ENCODE data around the gene KRTAP12-3. TPM values are rescaled to one million over a fixed set of nuclear protein-coding genes. Genes with fewer than 3 reads are reported as not detected.

The KRTAP12-3 gene
- total RNA-seq, 1 donor from 2014 or later: not detected

- no peaks in the 10 kb centered on the region for H3K4me1 ChIP-seq (ENCODE audit: insufficient read depth, low read length)
- H3K4me1 Mint-ChIP-seq (ENCODE audit: low read depth, unreplicated experiment): no peaks in the 10 kb centered on the region
- H3K9ac ChIP-seq (ENCODE audit: low read length): no peak overlapping the region
- H3K4me3 Mint-ChIP-seq (ENCODE audit: unreplicated experiment): no peak overlapping the region
- H3K9me3 ChIP-seq (ENCODE audit: insufficient read depth, low read depth, low read length): peaks cover 2% of the 10 kb centered on the region
- no peak for FAIRE-seq
- no peaks in the 10 kb centered on the region for H3K36me3 Mint-ChIP-seq (ENCODE audit: low read depth, unreplicated experiment)
- no peak overlapping the region for H3K4me3 ChIP-seq (ENCODE audit: insufficient read depth, low read depth, low read length)
- no peaks in the 10 kb centered on the region for H3K27me3 ChIP-seq (ENCODE audit: insufficient read depth, low read length)
- no peak for DNase-seq (ENCODE audit: low read depth)
- no peaks in the 10 kb centered on the region for H3K79me2 ChIP-seq (ENCODE audit: insufficient read depth, low read length)
- TF ChIP-seq EZH2 (IDR thresholded peaks at IDR 0.05; ENCODE audit: insufficient read depth, low read length): no peak
- no peak for TF ChIP-seq CTCF (IDR thresholded peaks at IDR 0.05; ENCODE audit: insufficient read depth, low read depth, low read length)
- H3K27ac ChIP-seq (ENCODE audit: low read depth, low read length): no peak overlapping the region
- H3K27me3 Mint-ChIP-seq (ENCODE audit: low read depth, unreplicated experiment): peaks cover 33% of the 10 kb centered on the region
- H3K4me2 ChIP-seq (ENCODE audit: low read length): no peak overlapping the region
- H3K9me3 Mint-ChIP-seq (ENCODE audit: unreplicated experiment): peaks cover 16% of the 10 kb centered on the region
- no peak overlapping the region for H3K27ac Mint-ChIP-seq (ENCODE audit: unreplicated experiment)
- no peak overlapping the region for H2AFZ ChIP-seq (ENCODE audit: low read depth, low read length)
- no peaks in the 10 kb centered on the region for H4K20me1 ChIP-seq (ENCODE audit: insufficient read depth, low read length)
- no peaks in the 10 kb centered on the region for H3K36me3 ChIP-seq (ENCODE audit: insufficient read depth, low read length)
Observed at GRCh38 chr21:44639331-44639655, 18.4 kb upstream of the KRTAP12-3 start.

- TF ChIP-seq EZH2 (IDR thresholded peaks at IDR 0.05; ENCODE audit: insufficient read depth, low read length): no peak
- TF ChIP-seq CTCF (IDR thresholded peaks at IDR 0.05; ENCODE audit: insufficient read depth, low read depth, low read length): no peak
- H3K9me3 ChIP-seq (ENCODE audit: insufficient read depth, low read depth, low read length): peaks cover 2% of the 10 kb centered on the region
Observed at GRCh38 chr21:44640761-44641160, 17.0 kb upstream of the KRTAP12-3 start.

GRCh38 chr21:44643741-44644310, 13.9 kb upstream of the KRTAP12-3 start:
- Histone ChIP-seq H3K4me3 (ENCODE audit: insufficient read depth, low read depth, low read length) (no peak overlapping the region), H3K79me2 (ENCODE audit: insufficient read depth, low read length) (no peaks in the 10 kb centered on the region), H2AFZ (ENCODE audit: low read depth, low read length) (no peak overlapping the region), H3K27ac (ENCODE audit: low read depth, low read length) (no peak overlapping the region), H3K36me3 (ENCODE audit: insufficient read depth, low read length) (no peaks in the 10 kb centered on the region), H3K4me1 (ENCODE audit: insufficient read depth, low read length) (no peaks in the 10 kb centered on the region), H4K20me1 (ENCODE audit: insufficient read depth, low read length) (no peaks in the 10 kb centered on the region), H3K27me3 (ENCODE audit: insufficient read depth, low read length) (no peaks in the 10 kb centered on the region), H3K9me3 (ENCODE audit: insufficient read depth, low read depth, low read length) (peaks cover 2% of the 10 kb centered on the region), H3K9ac (ENCODE audit: low read length) (no peak overlapping the region), H3K4me2 (ENCODE audit: low read length) (no peak overlapping the region)
- Mint-ChIP-seq H3K4me3 (ENCODE audit: unreplicated experiment) (no peak overlapping the region), H3K36me3 (ENCODE audit: low read depth, unreplicated experiment) (no peaks in the 10 kb centered on the region), H3K27me3 (ENCODE audit: low read depth, unreplicated experiment) (peaks cover 34% of the 10 kb centered on the region), H3K9me3 (ENCODE audit: unreplicated experiment) (peaks cover 26% of the 10 kb centered on the region), H3K4me1 (ENCODE audit: low read depth, unreplicated experiment) (no peaks in the 10 kb centered on the region), H3K27ac (ENCODE audit: unreplicated experiment) (no peak overlapping the region)
- FAIRE-seq (no peak), DNase-seq (ENCODE audit: low read depth) (no peak)
- TF ChIP-seq CTCF (IDR thresholded peaks at IDR 0.05; ENCODE audit: insufficient read depth, low read depth, low read length) (no peak), EZH2 (IDR thresholded peaks at IDR 0.05; ENCODE audit: insufficient read depth, low read length) (no peak)

More at GRCh38 chr21:44640761-44641160, 17.0 kb upstream of the KRTAP12-3 start:
- Histone ChIP-seq H3K4me3 (ENCODE audit: insufficient read depth, low read depth, low read length) (no peak overlapping the region), H3K27ac (ENCODE audit: low read depth, low read length) (no peak overlapping the region), H3K36me3 (ENCODE audit: insufficient read depth, low read length) (no peaks in the 10 kb centered on the region), H4K20me1 (ENCODE audit: insufficient read depth, low read length) (no peaks in the 10 kb centered on the region), H3K9ac (ENCODE audit: low read length) (no peak overlapping the region), H3K79me2 (ENCODE audit: insufficient read depth, low read length) (no peaks in the 10 kb centered on the region), H3K27me3 (ENCODE audit: insufficient read depth, low read length) (no peaks in the 10 kb centered on the region), H2AFZ (ENCODE audit: low read depth, low read length) (no peak overlapping the region), H3K4me1 (ENCODE audit: insufficient read depth, low read length) (no peaks in the 10 kb centered on the region), H3K4me2 (ENCODE audit: low read length) (no peak overlapping the region)
- H3K9me3 Mint-ChIP-seq (ENCODE audit: unreplicated experiment): peaks cover 25% of the 10 kb centered on the region
- H3K27me3 Mint-ChIP-seq (ENCODE audit: low read depth, unreplicated experiment): peaks cover 35% of the 10 kb centered on the region
- no peak for DNase-seq (ENCODE audit: low read depth)
- H3K27ac Mint-ChIP-seq (ENCODE audit: unreplicated experiment): no peak overlapping the region
- H3K36me3 Mint-ChIP-seq (ENCODE audit: low read depth, unreplicated experiment): no peaks in the 10 kb centered on the region
- no peaks in the 10 kb centered on the region for H3K4me1 Mint-ChIP-seq (ENCODE audit: low read depth, unreplicated experiment)
- H3K4me3 Mint-ChIP-seq (ENCODE audit: unreplicated experiment): no peak overlapping the region
- no peak for FAIRE-seq

All from astrocyte (in vitro differentiated cells and primary cell).